Activated naive CD4-positive, alpha-beta T cell treated with Interleukin-2 at 50 U/mL for 16 hours (primary cell): ENCODE results near the gene SAMD14.
"Not testable (repeated sequence)": the region's sequence is repeated elsewhere in the genome, so short reads cannot be mapped to it uniquely, and the experiment has no call there.

Experiments
- DNase-seq: peaks from one replicate; pipeline ENCODE4 v3.0.0-alpha.2; 2020

The SAMD14 gene

GRCh38 chr17:50072130-50072529, 57.8 kb downstream of the SAMD14 start:
- DNase-seq = no peak

- DNase-seq = no peak
Observed at GRCh38 chr17:50071692-50072091, 58.3 kb downstream of the SAMD14 start.

GRCh38 chr17:50070908-50071680, 58.9 kb downstream of the SAMD14 start:
- no peak for DNase-seq

- no peak for DNase-seq
Observed at GRCh38 chr17:50067996-50068395, 62.0 kb downstream of the SAMD14 start.

GRCh38 chr17:50066995-50067394, 63.0 kb downstream of the SAMD14 start:
- DNase-seq = no peak

GRCh38 chr17:50065056-50065455, 64.9 kb downstream of the SAMD14 start:
- no peak for DNase-seq

GRCh38 chr17:50064253-50065001, 65.5 kb downstream of the SAMD14 start:
- no peak for DNase-seq

GRCh38 chr17:50063561-50064252, 66.3 kb downstream of the SAMD14 start:
- no peak for DNase-seq

- no peak for DNase-seq
Observed at GRCh38 chr17:50062293-50063243, 67.4 kb downstream of the SAMD14 start.

- DNase-seq = not testable (repeated sequence)
Observed at GRCh38 chr17:50061713-50062045, 68.3 kb downstream of the SAMD14 start.

GRCh38 chr17:50060951-50061712, 68.8 kb downstream of the SAMD14 start:
- DNase-seq = no peak
